OCI-LY1 (cell line): ENCODE measurements around the gene DENND1A.
A peak's percentile ranks its signal among the peaks of the same experiment; 100 is the strongest.

ENCODE experiments used
- H2AFZ ChIP-seq: fragments of 200-600 bp; sonication (generic), shearing (Covaris generic); 2 replicates; pipeline ENCODE4 v1.6.0; 2014; ENCODE audit warnings: antibody characterized with exemption, mild to moderate bottlenecking, low read length
- H3F3A ChIP-seq: fragments of 200-600 bp; sonication (generic), shearing (Covaris generic); 2 replicates; pipeline ENCODE4 v1.6.0; 2014; ENCODE audit warnings: mild to moderate bottlenecking, antibody characterized with exemption, low read length, moderate library complexity; ENCODE audit not compliant: insufficient read depth
- H3K27ac ChIP-seq: fragments of 200-600 bp; sonication (generic); 2 replicates; pipeline ENCODE4 v1.5.1; 2014; ENCODE audit warnings: low read length, mixed run types, mild to moderate bottlenecking, low read depth; ENCODE audit not compliant: poor library complexity, severe bottlenecking
- H3K27me3 ChIP-seq: fragments of 200-600 bp; sonication (generic); 2 replicates; pipeline ENCODE4 v1.6.0; 2014; ENCODE audit warnings: antibody characterized with exemption, mild to moderate bottlenecking, low read length, moderate library complexity; ENCODE audit not compliant: insufficient read depth
- H3K36me3 ChIP-seq: fragments of 200-600 bp; sonication (generic); 2 replicates; pipeline ENCODE4 v1.6.1; 2014; ENCODE audit warnings: mild to moderate bottlenecking, antibody characterized with exemption, low read length, moderate library complexity, mixed read lengths; ENCODE audit not compliant: insufficient read depth
- H3K4me1 ChIP-seq: fragments of 200-600 bp; sonication (generic); 2 replicates; pipeline ENCODE4 v1.5.1; 2014; ENCODE audit warnings: mild to moderate bottlenecking, low read length, moderate library complexity; ENCODE audit not compliant: insufficient read depth, severe bottlenecking
- H3K4me2 ChIP-seq: fragments of 200-600 bp; sonication (generic), shearing (Covaris generic); 2 replicates; pipeline ENCODE4 v1.6.1; 2014; ENCODE audit warnings: low read length
- H3K4me3 ChIP-seq: fragments of 200-600 bp; sonication (generic); 2 replicates; pipeline ENCODE4 v1.5.1; 2014; ENCODE audit warnings: low read length, low read depth, mild to moderate bottlenecking, mixed read lengths; ENCODE audit not compliant: poor library complexity, severe bottlenecking
- H3K79me2 ChIP-seq: fragments of 200-600 bp; shearing (Covaris generic); 2 replicates; pipeline ENCODE4 v1.6.1; 2016; ENCODE audit warnings: mixed run types, low read length, mixed read lengths; ENCODE audit not compliant: insufficient read depth
- H3K9ac ChIP-seq: fragments of 200-600 bp; sonication (generic), shearing (Covaris generic); 2 replicates; pipeline ENCODE4 v1.6.1; 2014; ENCODE audit warnings: mild to moderate bottlenecking, low read length, mixed read lengths
- H3K9me2 ChIP-seq: fragments of 200-600 bp; sonication (generic), shearing (Covaris generic); 2 replicates; pipeline ENCODE4 v1.6.1; 2014; ENCODE audit warnings: low read depth, mild to moderate bottlenecking, low read length, mixed read lengths
- H3K9me3 ChIP-seq: fragments of 200-600 bp; shearing (Covaris generic); 2 replicates; pipeline ENCODE4 v1.6.1; 2014; ENCODE audit warnings: low read length, mixed read lengths
- H4K20me1 ChIP-seq: fragments of 200-600 bp; sonication (generic), shearing (Covaris generic); 2 replicates; pipeline ENCODE4 v1.6.0; 2016; ENCODE audit warnings: mild to moderate bottlenecking, low read length; ENCODE audit not compliant: insufficient read depth
- CTCF ChIP-seq: fragments of 200-600 bp; sonication (generic), shearing (Covaris generic); IDR thresholded peaks from 2 replicates; pipeline ENCODE4 v1.5.1; 2017; ENCODE audit warnings: mild to moderate bottlenecking, antibody characterized with exemption, low read length, moderate library complexity, mixed read lengths
- EZH2 ChIP-seq: fragments of 200-600 bp; sonication (generic), shearing (Covaris generic); IDR thresholded peaks from 2 replicates; pipeline ENCODE4 v1.8.0; 2017; ENCODE audit warnings: borderline replicate concordance, mixed run types, mild to moderate bottlenecking, antibody characterized with exemption, low read length, moderate library complexity, mixed read lengths

The DENND1A gene

DNA sequence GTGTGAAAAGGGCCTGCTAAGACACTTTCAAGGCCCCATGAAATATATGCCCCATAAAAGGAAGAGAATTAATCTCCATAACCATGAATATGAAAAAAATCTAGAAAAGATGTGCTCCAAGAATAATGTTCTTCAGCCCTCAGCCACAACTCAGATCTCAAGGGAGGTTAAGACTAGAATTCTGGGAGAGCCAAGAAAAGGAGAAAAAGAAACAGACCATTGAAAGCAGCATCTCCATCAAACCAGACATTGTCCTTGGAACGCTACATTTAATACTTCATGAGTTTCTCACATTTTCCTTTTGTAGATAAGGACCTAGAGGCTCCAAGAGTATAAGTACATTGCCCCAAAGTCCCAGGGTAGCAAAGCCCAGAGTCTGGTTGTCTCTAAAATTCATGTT is 270.6 kb downstream of the DENND1A start:
- Histone ChIP-seq H3K4me1 (peaks cover 30% of the 10 kb centered on the region), H3K9ac (no peak overlapping the region; the same call in 1 of the 2 replicates), H3K27me3 (no peaks in the 10 kb centered on the region), H3K79me2 (no peaks in the 10 kb centered on the region), H3K9me3 (peaks cover 11% of the 10 kb centered on the region), H3K4me3 (no peak overlapping the region), H4K20me1 (no peaks in the 10 kb centered on the region), H3K36me3 (peaks cover 3% of the 10 kb centered on the region), H3K27ac (peak overlapping the region; percentile 39), H2AFZ (no peak overlapping the region), H3F3A (no peaks in the 10 kb centered on the region), H3K9me2 (no peaks in the 10 kb centered on the region), H3K4me2 (peak overlapping the region; percentile 31; the same call in 1 of the 2 replicates)
- TF ChIP-seq CTCF (no peak), EZH2 (no peak)

GRCh38 chr9:123658792-123659191 is 271.1 kb downstream of the DENND1A start:
- Histone ChIP-seq H3K4me2 (peak overlapping the region; percentile 31; the same call in 1 of the 2 replicates), H3K27ac (peak overlapping the region; percentile 39), H3F3A (no peaks in the 10 kb centered on the region), H3K4me1 (peaks cover 30% of the 10 kb centered on the region), H4K20me1 (no peaks in the 10 kb centered on the region), H2AFZ (no peak overlapping the region), H3K27me3 (no peaks in the 10 kb centered on the region), H3K4me3 (no peak overlapping the region), H3K9me3 (peaks cover 9% of the 10 kb centered on the region), H3K9me2 (no peaks in the 10 kb centered on the region), H3K79me2 (no peaks in the 10 kb centered on the region), H3K9ac (peak overlapping the region; percentile 22; the same call in 1 of the 2 replicates), H3K36me3 (peaks cover 3% of the 10 kb centered on the region)
- TF ChIP-seq CTCF (no peak), EZH2 (no peak)

DNA sequence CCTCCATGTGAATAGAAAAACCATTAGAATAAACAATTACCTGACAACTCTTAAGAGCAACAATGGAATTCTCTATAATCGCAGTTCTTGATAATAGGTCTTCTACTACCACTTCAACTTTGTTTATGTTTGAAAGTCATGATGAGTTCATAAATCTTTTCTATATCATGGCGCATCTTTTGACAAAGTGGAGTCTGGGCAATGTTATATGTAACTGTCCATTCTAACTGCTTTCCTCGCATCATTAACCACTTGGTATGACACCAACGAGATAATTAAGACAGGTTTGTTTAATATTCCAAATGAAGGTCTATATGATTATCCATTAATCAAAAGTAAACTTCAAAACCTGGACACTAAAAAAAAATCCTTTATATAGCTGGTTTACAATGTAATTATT is 272.0 kb downstream of the DENND1A start:
- TF ChIP-seq EZH2 (no peak), CTCF (no peak)
- no peaks in the 10 kb centered on the region for H4K20me1 ChIP-seq

More for the DNA sequence above, 272.0 kb downstream of the DENND1A start:
- Histone ChIP-seq H3K4me1 (peaks cover 30% of the 10 kb centered on the region), H3K27me3 (no peaks in the 10 kb centered on the region), H3K9ac (no peak overlapping the region), H3F3A (no peaks in the 10 kb centered on the region), H3K4me2 (no peak overlapping the region), H3K4me3 (no peak overlapping the region), H3K9me2 (no peaks in the 10 kb centered on the region), H3K36me3 (peaks cover 3% of the 10 kb centered on the region), H2AFZ (no peak overlapping the region), H3K27ac (no peak overlapping the region), H3K9me3 (peaks cover 7% of the 10 kb centered on the region; the same call in 1 of the 2 replicates), H3K79me2 (no peaks in the 10 kb centered on the region)
